HG03342 (cell line): ENCODE results near the gene HSD11B1L.
A peak's percentile ranks its signal among the peaks of the same experiment; 100 is the strongest.
"Not testable (repeated sequence)": the region's sequence is repeated elsewhere in the genome, so short reads cannot be mapped to it uniquely, and the experiment has no call there.

Experiments used
- ATAC-seq: cut with Tn5 transposase; IDR thresholded peaks from one replicate; pipeline ENCODE4 v1.9.1; 2021; ENCODE audit warnings: mild to moderate bottlenecking, moderate library complexity; ENCODE audit not compliant: unreplicated experiment

The HSD11B1L gene

DNA sequence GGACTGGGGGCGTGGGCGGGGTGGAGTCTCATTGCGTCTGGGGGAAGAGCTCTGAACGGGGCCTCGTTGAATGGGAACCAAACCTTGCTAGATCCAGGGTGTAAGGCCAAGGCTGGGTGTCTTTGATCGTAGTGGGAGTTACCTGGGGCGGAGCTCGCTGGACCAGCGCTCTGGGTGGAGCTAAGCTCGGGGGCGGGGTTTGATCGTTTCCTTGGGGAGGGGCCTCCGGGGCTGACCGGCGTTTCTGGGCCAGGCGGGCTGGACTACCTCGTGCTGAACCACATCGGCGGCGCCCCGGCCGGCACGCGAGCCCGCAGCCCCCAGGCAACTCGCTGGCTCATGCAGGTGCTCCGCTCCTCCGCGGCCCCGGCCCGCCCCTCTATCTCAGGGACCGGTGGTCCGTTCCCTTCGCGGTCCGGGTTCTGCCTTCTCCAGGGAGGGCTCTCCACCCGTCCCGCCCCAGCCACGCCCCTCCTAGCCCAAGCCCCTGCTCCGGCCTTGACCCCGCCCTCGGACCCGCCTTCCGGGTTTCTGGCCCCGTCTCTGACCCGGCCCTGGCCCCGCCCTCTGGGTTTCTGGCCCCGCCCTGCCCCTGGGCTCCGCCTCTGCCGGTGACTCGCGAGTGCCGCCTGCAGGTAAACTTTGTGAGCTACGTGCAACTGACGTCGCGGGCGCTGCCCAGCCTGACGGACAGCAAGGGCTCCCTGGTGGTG is 6.0 kb downstream of the HSD11B1L start:
- peak; percentile 46 for ATAC-seq

DNA sequence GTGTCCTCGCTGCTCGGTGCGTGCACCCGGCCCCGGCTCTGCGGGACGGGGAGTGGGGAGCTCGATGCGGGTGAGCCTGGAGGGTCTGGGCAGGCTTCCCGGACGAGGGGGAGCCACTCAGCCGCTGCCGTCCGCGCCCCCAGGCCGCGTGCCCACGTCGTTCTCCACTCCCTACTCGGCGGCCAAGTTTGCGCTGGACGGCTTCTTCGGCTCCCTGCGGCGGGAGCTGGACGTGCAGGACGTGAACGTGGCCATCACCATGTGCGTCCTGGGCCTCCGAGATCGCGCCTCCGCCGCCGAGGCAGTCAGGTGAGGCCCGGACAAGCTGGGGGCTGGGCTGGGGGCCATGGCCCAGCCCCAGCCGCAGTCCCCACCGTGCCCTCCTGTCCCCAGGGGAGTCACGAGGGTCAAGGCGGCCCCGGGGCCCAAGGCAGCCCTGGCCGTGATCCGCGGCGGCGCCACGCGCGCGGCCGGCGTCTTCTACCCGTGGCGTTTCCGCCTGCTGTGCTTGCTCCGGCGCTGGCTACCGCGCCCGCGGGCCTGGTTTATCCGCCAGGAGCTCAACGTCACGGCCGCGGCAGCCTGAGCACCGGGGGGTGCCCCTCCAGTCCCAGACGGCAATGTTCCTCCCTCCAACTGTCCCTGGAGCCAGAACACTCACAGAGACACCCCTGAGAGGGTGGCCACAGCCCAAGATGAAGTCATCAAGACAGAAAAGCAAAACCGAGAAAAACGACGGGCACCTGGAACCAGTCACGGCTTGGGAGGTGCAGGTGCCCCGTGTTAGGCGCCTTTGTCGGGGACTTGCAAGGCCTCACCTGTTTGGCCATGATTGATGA is 6.8 kb downstream of the HSD11B1L start:
- no peak for ATAC-seq

GRCh38 chr19:5688262-5688881 is 7.5 kb downstream of the HSD11B1L start:
- ATAC-seq: not testable (repeated sequence)

DNA sequence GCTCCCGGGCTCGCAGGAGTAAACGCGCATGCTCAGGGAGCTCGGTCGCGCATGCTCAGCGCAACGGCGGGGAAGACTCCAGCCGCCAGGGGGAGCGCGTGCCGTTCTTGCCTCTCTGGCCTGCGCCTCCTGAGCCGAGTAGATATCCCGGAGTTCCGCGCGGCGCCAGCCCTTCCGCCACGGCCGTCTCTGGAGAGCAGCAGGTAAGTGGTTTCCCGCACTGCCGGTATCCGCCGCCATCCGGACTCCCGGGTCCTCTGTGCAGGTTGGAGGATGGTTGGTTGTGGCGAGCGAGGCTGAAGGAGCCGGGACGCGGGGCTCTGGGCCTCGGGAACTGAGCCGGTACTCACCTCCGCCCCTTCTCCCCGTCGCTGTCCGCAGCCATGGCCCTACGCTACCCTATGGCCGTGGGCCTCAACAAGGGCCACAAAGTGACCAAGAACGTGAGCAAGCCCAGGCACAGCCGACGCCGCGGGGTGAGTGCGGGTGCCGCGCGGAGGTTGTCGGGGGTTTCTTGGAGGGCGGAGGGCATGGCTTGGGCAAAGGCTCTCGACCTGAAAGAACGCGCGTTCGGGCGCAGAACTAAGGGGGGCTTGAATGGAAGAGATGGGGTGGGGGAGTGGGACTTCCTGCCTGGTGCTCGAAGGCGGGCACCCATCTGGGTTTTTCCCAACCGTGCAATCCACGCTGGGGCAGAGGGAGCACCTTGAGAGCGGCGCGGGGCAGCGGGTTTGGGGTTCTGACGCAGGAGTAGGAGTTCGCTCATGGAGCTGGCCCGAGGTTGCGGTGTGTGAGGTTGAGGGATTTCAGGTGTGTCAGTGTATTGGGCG is 9.5 kb downstream of the HSD11B1L start, which contains the start of gene RPL36:
RPL36 (plus strand) TSS at position 171 of the 830 bp plus-strand sequence; CDS start at position 384, 213 bp downstream.
- ATAC-seq: no peak

GRCh38 chr19:5690955-5691821 is 10.4 kb downstream of the HSD11B1L start:
- ATAC-seq: no peak

DNA sequence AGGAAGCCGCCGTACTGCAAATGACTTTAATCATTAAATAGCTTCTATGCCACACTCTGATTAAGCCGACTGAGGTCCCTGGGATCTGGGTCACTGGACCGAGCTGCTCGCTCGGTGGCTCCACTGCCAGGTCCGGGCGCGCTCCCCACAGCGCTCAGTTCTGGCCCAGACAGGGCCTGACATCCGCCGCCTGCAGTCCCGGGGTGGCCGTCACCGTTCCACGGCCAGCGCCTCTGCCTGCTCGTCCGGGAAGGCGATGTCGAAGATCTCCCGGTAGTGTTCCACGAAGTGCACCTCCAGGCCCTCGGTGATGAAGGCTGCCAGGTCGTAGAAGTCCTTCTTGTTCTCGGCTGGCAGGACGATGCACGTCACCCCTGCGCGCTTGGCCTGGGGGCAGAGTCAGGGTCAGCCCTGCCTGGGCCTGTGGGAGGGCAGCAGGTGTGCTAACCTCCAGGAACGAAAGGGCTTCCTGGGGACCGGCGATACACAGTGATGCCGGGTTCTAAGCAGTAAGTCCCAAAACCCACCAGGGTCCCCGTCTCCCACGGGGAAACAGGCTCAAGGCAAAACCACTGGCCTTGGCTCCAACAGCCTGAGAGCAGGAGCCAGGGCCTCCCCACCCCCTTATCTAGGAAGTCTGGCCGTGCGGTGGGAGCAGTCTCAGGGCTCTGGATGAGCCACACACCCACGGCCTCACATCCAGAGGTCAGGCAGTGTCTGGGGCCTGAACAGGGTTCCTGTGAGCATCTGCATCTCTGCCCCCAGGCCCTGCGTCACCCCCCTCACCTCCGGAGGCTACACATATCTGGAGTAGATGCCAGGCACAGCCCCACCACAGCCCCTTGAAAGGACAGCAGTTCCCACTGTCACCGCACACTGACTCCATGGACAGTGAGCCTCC is 11.2 kb downstream of the HSD11B1L start:
- no peak for ATAC-seq

GRCh38 chr19:5692723-5693194 is 11.9 kb downstream of the HSD11B1L start:
- no peak for ATAC-seq

- ATAC-seq: no peak
Observed at GRCh38 chr19:5693195-5694166, 12.7 kb downstream of the HSD11B1L start.

DNA sequence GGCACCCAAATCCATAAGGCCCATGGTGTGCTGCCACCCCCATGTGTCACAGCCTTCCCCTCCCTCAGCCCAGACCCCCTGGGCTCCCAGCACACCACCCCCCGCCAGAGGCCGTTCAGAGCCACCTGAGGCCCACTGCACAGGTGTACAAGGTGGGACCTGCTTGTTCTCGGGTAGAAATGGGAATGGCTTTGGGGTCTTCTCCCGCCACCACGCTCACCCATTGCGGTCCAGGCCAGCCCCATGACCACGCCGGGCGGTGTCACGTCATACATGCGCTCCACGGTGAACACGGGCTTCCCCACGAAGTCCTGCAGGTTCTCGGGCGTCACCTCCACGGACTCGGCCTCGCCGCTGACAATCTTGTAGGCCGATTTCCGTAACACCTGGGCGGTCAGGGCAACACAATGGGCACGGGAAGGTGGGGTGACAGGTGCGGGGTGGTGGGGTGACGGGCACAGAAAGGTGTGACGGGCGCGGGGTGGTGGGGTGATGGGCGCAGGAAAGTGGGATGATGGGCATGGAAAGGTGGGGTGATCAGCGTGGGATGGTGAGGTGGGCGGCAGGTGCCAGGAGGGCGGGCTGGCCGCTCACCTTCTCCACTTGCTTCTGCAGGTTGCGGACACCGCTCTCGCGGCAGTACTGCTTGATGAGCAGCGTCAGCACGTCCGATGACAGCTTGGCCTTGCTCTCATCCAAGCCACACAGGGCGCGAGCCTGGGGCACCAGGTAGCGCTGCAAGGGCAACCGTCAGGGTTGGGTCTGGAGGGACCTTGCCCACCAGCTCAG is 13.5 kb downstream of the HSD11B1L start:
- no peak for ATAC-seq

DNA sequence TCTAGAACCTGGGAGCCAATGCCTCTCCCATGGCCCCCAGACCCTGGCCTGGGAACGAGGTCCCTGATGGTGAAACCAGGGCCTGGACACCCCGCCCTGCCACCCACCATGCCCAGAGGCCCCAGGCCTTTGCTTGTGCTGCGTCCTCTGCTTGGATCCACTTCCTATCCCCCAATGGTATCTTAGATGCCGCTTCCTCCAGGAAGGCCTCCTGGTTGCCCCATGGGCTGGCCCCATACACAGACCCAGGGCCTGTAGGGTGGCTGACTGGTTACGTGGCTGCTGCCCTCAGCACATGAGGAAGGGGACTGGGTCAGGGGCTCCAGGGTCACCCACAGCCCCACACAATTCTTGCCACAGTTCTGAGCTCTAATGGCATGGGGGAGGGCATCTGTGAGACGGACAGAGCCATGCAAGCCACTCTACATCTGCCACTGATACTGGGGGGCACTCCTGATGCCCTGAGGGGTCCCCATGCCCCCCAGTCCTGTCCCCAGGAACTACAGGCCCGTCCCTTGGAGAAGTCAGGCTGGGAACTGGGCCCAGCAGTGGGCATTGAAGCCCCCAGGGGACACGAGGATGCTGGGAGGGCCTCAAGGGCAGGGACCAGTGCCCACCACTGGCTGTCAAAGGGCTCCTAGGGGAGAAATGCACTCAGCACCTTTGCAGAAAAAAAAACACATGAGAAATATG is 14.3 kb downstream of the HSD11B1L start:
- ATAC-seq: no peak

DNA sequence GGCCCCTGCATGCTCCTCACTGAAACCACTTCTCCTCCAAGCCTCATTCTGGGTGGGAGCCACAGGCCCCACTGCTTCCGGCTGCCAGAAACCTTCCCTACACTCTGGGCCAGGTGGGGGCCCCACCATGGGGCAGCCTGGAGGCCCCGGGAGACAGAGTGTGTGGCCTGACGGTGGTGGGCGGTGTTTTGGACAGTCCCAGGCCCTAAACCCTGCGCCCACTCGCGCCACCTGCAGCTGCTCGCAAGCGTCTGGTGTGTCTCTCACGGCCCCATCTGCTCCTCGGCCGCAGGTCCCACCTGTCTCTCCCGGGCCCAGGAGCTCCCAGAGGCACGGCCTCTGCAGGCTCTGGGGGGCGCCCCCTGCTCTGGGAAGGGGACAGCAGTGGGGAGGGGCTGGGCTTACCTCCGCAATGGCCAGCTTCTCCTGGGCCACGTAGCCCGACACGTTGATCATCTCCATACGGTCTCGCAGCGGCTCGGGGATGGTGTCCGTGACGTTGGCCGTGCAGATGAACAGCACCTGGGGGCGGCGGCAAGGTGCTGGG is 14.9 kb downstream of the HSD11B1L start:
- no peak for ATAC-seq

DNA sequence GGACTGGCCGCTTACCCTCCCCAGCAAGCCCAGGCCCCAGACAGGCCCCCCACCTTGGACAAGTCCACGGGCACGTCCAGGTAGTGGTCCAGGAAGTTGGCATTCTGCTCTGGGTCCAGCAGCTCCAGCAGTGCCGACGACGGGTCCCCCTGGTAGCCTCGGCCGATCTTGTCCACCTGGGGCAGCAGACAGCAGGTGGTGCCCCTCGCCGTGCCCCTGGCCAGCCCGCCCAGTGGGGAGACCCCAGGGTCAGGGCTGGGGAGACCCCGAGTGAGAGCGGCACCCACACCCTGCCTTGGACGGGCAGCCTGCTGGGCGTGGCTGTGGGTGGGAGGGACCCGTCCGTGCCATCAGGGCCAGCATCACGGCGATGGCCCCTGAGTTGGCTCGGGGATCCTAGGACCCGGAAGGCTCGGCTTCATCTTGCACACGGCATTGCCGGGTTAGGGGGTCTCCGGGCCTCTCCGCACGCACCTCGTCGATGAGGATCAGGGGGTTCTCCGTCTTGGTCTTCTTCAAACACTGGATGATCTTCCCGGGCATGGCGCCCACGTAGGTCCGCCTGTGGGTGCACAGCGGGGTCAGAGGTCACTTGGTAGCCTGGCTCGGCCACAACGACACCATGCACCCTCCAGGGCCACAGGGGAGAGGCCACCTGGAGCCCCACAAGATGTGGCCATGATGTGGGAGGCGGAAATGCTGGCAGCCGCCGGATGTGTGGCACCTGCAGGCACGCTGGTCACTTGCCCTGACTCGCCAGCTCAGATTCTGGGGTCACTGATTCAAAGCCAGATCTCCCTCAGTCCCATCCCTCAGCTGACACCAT is 15.6 kb downstream of the HSD11B1L start:
- ATAC-seq: no peak

GRCh38 chr19:5697022-5697889 is 16.4 kb downstream of the HSD11B1L start:
- no peak for ATAC-seq
